ENCODE measurements around the gene GVQW3.
A peak's percentile ranks its signal among the peaks of the same experiment; 100 is the strongest.

Gene GVQW3

DNA sequence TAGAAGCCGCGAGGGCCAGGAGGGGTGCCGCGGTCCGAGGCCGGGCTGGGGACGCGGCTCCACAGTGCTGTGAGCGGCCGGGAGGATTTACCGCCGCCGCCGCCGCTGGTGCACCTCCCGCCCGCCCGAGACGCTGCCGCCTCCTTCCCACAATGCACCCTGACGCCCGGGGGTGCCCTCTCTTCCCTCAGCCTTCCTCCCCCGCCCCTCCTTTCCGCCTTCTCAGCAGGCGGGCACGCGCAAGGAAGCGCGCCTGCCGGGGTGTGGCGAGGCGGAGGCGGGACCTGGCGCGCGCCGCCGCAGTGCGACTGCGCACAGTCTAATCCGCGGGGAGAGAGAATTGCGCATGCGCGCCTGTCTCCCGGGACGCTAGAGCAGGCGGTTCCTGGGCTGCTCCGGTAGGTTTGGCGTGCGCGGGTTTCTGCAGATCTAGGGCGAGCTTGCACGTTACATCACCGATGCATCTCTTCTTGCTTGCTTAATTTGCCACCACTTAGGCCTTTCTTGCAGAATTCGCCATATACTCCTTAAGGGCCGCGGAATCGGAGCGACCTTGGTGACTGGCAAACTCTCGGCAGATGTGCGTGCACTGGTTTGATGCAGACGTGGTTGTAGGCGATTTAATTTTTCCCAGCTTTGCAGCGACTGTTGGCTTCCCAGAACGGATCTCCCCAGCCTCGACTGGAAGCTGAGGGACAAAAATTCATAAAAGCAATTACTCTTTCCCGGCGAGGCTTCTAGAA, at the start of gene GVQW3, which contains the start of gene THAP12 (continued):
- TF ChIP-seq ZNF19 (tag by site-specific recombination; IDR thresholded peaks at IDR 0.05; ENCODE audit: low read depth) (no peak), ZBTB48 (tag by site-specific recombination; IDR thresholded peaks at IDR 0.05) (no peak), ZBTB6 (tag by site-specific recombination; IDR thresholded peaks at IDR 0.05) (peak; percentile 71), ZNF558 (tag by site-specific recombination; IDR thresholded peaks at IDR 0.05) (no peak), ZNF639 (tag by site-specific recombination; IDR thresholded peaks at IDR 0.05) (no peak), ZNF423 (tag by site-specific recombination; IDR thresholded peaks at IDR 0.05) (no peak), WT1 (tag by site-specific recombination; IDR thresholded peaks at IDR 0.05) (no peak; the same call in 1 of the 2 replicates), BCL11B (tag by site-specific recombination; IDR thresholded peaks at IDR 0.05; ENCODE audit: low read depth) (no peak), ZNF548 (tag by site-specific recombination; IDR thresholded peaks at IDR 0.05) (no peak), YY2 (tag by site-specific recombination; IDR thresholded peaks at IDR 0.05) (no peak), MEIS1 (CRISPR knock-in tag; IDR thresholded peaks at IDR 0.05; ENCODE audit: borderline replicate concordance) (no peak), ZNF112 (tag by site-specific recombination; IDR thresholded peaks at IDR 0.05) (no peak), ZBTB26 (tag by site-specific recombination; optimal IDR thresholded peaks at IDR 0.05) (peak; percentile 99), ZNF785 (tag by site-specific recombination; IDR thresholded peaks at IDR 0.05) (no peak), ZNF155 (tag by site-specific recombination; IDR thresholded peaks at IDR 0.05) (no peak), ZNF416 (tag by site-specific recombination; IDR thresholded peaks at IDR 0.05) (no peak), SETDB1 (IDR thresholded peaks at IDR 0.05; ENCODE audit: insufficient read length, low read length) (no peak), ZNF473 (tag by site-specific recombination; IDR thresholded peaks at IDR 0.05) (no peak), ZBTB49 (tag by site-specific recombination; IDR thresholded peaks at IDR 0.05; ENCODE audit: low read depth) (no peak), HIC1 (tag by site-specific recombination; IDR thresholded peaks at IDR 0.05) (peak; percentile 61; the same call in 1 of the 2 replicates), ZSCAN30 (tag by site-specific recombination; IDR thresholded peaks at IDR 0.05) (no peak; the same call in 1 of the 2 replicates), ZNF2 (tag by site-specific recombination; IDR thresholded peaks at IDR 0.05) (no peak), ZNF16 (tag by site-specific recombination; IDR thresholded peaks at IDR 0.05; ENCODE audit: low read depth) (no peak), ZNF585B (tag by site-specific recombination; IDR thresholded peaks at IDR 0.05) (no peak), ZFP3 (tag by site-specific recombination; IDR thresholded peaks at IDR 0.05; ENCODE audit: low read depth) (no peak), ZNF677 (tag by site-specific recombination; IDR thresholded peaks at IDR 0.05) (no peak)
- TF ChIP-seq, protein P1, sequence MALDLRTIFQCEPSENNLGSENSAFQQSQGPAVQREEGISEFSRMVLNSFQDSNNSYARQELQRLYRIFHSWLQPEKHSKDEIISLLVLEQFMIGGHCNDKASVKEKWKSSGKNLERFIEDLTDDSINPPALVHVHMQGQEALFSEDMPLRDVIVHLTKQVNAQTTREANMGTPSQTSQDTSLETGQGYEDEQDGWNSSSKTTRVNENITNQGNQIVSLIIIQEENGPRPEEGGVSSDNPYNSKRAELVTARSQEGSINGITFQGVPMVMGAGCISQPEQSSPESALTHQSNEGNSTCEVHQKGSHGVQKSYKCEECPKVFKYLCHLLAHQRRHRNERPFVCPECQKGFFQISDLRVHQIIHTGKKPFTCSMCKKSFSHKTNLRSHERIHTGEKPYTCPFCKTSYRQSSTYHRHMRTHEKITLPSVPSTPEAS (tag by site-specific recombination; IDR thresholded peaks at IDR 0.05), result no peak
- TF ChIP-seq, protein P2, sequence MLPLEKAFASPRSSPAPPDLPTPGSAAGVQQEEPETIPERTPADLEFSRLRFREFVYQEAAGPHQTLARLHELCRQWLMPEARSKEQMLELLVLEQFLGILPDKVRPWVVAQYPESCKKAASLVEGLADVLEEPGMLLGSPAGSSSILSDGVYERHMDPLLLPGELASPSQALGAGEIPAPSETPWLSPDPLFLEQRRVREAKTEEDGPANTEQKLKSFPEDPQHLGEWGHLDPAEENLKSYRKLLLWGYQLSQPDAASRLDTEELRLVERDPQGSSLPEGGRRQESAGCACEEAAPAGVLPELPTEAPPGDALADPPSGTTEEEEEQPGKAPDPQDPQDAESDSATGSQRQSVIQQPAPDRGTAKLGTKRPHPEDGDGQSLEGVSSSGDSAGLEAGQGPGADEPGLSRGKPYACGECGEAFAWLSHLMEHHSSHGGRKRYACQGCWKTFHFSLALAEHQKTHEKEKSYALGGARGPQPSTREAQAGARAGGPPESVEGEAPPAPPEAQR (tag by site-specific recombination; IDR thresholded peaks at IDR 0.05), result no peak
